OCI-LY1 (cell line): Measurements from ENCODE around the gene VRK1.

ENCODE experiments used
- H2AFZ ChIP-seq: fragments of 200-600 bp; sonication (generic), shearing (Covaris generic); 2 replicates; pipeline ENCODE4 v1.6.0; 2014; ENCODE audit warnings: antibody characterized with exemption, mild to moderate bottlenecking, low read length
- H3F3A ChIP-seq: fragments of 200-600 bp; sonication (generic), shearing (Covaris generic); 2 replicates; pipeline ENCODE4 v1.6.0; 2014; ENCODE audit warnings: mild to moderate bottlenecking, antibody characterized with exemption, low read length, moderate library complexity; ENCODE audit not compliant: insufficient read depth
- H3K27ac ChIP-seq: fragments of 200-600 bp; sonication (generic); 2 replicates; pipeline ENCODE4 v1.5.1; 2014; ENCODE audit warnings: low read length, mixed run types, mild to moderate bottlenecking, low read depth; ENCODE audit not compliant: poor library complexity, severe bottlenecking
- H3K27me3 ChIP-seq: fragments of 200-600 bp; sonication (generic); 2 replicates; pipeline ENCODE4 v1.6.0; 2014; ENCODE audit warnings: antibody characterized with exemption, mild to moderate bottlenecking, low read length, moderate library complexity; ENCODE audit not compliant: insufficient read depth
- H3K36me3 ChIP-seq: fragments of 200-600 bp; sonication (generic); 2 replicates; pipeline ENCODE4 v1.6.1; 2014; ENCODE audit warnings: mild to moderate bottlenecking, antibody characterized with exemption, low read length, moderate library complexity, mixed read lengths; ENCODE audit not compliant: insufficient read depth
- H3K4me1 ChIP-seq: fragments of 200-600 bp; sonication (generic); 2 replicates; pipeline ENCODE4 v1.5.1; 2014; ENCODE audit warnings: mild to moderate bottlenecking, low read length, moderate library complexity; ENCODE audit not compliant: insufficient read depth, severe bottlenecking
- H3K4me2 ChIP-seq: fragments of 200-600 bp; sonication (generic), shearing (Covaris generic); 2 replicates; pipeline ENCODE4 v1.6.1; 2014; ENCODE audit warnings: low read length
- H3K4me3 ChIP-seq: fragments of 200-600 bp; sonication (generic); 2 replicates; pipeline ENCODE4 v1.5.1; 2014; ENCODE audit warnings: low read length, low read depth, mild to moderate bottlenecking, mixed read lengths; ENCODE audit not compliant: poor library complexity, severe bottlenecking
- H3K79me2 ChIP-seq: fragments of 200-600 bp; shearing (Covaris generic); 2 replicates; pipeline ENCODE4 v1.6.1; 2016; ENCODE audit warnings: mixed run types, low read length, mixed read lengths; ENCODE audit not compliant: insufficient read depth
- H3K9ac ChIP-seq: fragments of 200-600 bp; sonication (generic), shearing (Covaris generic); 2 replicates; pipeline ENCODE4 v1.6.1; 2014; ENCODE audit warnings: mild to moderate bottlenecking, low read length, mixed read lengths
- H3K9me2 ChIP-seq: fragments of 200-600 bp; sonication (generic), shearing (Covaris generic); 2 replicates; pipeline ENCODE4 v1.6.1; 2014; ENCODE audit warnings: low read depth, mild to moderate bottlenecking, low read length, mixed read lengths
- H3K9me3 ChIP-seq: fragments of 200-600 bp; shearing (Covaris generic); 2 replicates; pipeline ENCODE4 v1.6.1; 2014; ENCODE audit warnings: low read length, mixed read lengths
- H4K20me1 ChIP-seq: fragments of 200-600 bp; sonication (generic), shearing (Covaris generic); 2 replicates; pipeline ENCODE4 v1.6.0; 2016; ENCODE audit warnings: mild to moderate bottlenecking, low read length; ENCODE audit not compliant: insufficient read depth
- EZH2 ChIP-seq: fragments of 200-600 bp; sonication (generic), shearing (Covaris generic); IDR thresholded peaks from 2 replicates; pipeline ENCODE4 v1.8.0; 2017; ENCODE audit warnings: borderline replicate concordance, mixed run types, mild to moderate bottlenecking, antibody characterized with exemption, low read length, moderate library complexity, mixed read lengths
- TF ChIP-seq, protein P1 (sequence below): fragments of 200-600 bp; sonication (generic), shearing (Covaris generic); IDR thresholded peaks from 2 replicates; pipeline ENCODE4 v1.5.1; 2017; ENCODE audit warnings: mild to moderate bottlenecking, antibody characterized with exemption, low read length, moderate library complexity, mixed read lengths

VRK1 gene

DNA sequence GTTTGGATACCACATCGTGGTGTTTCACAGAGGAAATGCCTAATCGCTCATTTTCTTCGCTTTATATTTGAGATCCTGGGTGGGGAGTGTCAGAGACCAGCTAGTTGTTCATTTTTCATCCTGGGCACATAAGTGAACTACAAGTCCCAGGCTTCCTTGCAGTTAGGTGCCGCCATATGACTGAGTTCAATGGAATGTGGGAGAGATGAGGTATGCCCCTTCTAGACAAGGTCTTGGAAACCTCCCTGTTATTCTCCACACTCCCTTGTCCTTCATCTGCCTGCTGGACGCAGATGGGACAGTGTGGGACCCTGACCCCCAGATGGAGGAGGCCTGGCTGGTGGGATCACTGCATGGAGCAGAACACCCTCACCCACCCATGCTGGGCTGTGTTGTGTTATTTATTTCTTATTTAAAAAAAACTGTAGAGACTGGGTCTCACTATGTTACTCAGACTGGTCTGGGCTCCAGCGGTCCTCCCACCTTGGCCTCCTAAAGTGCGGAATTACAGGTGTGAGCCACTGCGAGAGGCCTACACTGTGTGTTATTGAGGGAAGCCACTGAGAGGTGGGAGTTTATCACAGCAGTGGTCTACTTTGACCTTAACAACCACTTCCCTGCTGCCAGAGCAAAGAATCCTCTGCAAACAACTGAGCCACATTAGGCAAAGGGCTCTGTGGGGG, 42.9 kb upstream of the VRK1 start:
- TF ChIP-seq, protein P1, sequence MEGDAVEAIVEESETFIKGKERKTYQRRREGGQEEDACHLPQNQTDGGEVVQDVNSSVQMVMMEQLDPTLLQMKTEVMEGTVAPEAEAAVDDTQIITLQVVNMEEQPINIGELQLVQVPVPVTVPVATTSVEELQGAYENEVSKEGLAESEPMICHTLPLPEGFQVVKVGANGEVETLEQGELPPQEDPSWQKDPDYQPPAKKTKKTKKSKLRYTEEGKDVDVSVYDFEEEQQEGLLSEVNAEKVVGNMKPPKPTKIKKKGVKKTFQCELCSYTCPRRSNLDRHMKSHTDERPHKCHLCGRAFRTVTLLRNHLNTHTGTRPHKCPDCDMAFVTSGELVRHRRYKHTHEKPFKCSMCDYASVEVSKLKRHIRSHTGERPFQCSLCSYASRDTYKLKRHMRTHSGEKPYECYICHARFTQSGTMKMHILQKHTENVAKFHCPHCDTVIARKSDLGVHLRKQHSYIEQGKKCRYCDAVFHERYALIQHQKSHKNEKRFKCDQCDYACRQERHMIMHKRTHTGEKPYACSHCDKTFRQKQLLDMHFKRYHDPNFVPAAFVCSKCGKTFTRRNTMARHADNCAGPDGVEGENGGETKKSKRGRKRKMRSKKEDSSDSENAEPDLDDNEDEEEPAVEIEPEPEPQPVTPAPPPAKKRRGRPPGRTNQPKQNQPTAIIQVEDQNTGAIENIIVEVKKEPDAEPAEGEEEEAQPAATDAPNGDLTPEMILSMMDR = no peak
- TF ChIP-seq EZH2 = no peak
- Histone ChIP-seq H3F3A (no peaks in the 10 kb centered on the region), H3K9ac (no peak overlapping the region), H3K27ac (no peak overlapping the region), H4K20me1 (no peaks in the 10 kb centered on the region), H3K9me3 (no peaks in the 10 kb centered on the region), H3K79me2 (no peaks in the 10 kb centered on the region), H3K4me1 (no peaks in the 10 kb centered on the region), H3K9me2 (no peaks in the 10 kb centered on the region), H2AFZ (no peak overlapping the region), H3K27me3 (no peaks in the 10 kb centered on the region), H3K36me3 (no peaks in the 10 kb centered on the region), H3K4me3 (no peak overlapping the region), H3K4me2 (no peak overlapping the region)

DNA sequence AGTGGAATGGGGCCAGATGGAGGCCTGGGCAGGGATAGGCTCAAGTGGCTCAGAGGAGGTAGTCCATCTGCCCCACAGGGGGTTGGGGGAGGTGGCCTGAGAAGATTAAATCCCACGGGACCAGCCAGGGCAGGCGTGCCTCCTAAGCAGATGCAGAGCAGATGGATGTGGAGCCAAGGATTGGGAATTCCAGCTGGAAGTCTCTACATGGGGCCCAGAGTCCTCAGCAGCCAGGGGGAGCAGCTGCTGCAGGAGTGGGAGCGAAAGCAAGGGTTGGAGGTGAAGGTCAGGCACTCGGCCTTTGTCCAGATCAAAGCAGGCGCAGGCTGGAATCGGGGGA, 42.4 kb upstream of the VRK1 start:
- Histone ChIP-seq H3K4me3 (no peak overlapping the region), H3K9me2 (no peaks in the 10 kb centered on the region), H3K79me2 (no peaks in the 10 kb centered on the region), H3K36me3 (no peaks in the 10 kb centered on the region), H3K27me3 (no peaks in the 10 kb centered on the region), H3K4me2 (no peak overlapping the region), H2AFZ (no peak overlapping the region), H3K9me3 (no peaks in the 10 kb centered on the region), H4K20me1 (no peaks in the 10 kb centered on the region), H3K27ac (no peak overlapping the region), H3K4me1 (no peaks in the 10 kb centered on the region), H3K9ac (no peak overlapping the region), H3F3A (no peaks in the 10 kb centered on the region)
- TF ChIP-seq EZH2 = no peak
- TF ChIP-seq, protein P1 = no peak

DNA sequence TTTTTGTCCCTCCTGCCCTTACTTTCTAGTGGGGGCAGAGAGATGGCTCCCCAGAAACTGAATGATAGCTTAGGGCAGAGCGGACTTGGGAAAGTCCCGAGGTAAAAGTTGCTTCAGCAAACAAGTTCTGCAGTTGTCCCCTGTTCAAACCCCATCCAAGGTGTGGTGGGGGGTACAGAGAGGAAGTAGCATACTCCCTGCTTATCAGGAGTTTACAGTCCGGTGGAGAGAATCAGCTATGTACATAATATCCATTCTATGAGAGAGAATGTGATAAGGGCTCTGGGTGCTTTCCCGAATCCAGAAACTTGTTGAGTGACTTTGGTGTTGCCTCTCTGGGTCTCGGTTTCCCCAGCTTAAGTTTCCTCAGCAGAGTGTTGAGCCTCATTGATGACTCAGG, 40.4 kb upstream of the VRK1 start:
- no peaks in the 10 kb centered on the region for H3K36me3 ChIP-seq
- no peaks in the 10 kb centered on the region for H3K4me1 ChIP-seq
- TF ChIP-seq, protein P1 = no peak

More for the DNA sequence above, 40.4 kb upstream of the VRK1 start:
- H4K20me1 ChIP-seq = no peaks in the 10 kb centered on the region
- H3K27me3 ChIP-seq = no peaks in the 10 kb centered on the region
- no peaks in the 10 kb centered on the region for H3F3A ChIP-seq
- H3K9me3 ChIP-seq = no peaks in the 10 kb centered on the region
- no peaks in the 10 kb centered on the region for H3K79me2 ChIP-seq
- no peak overlapping the region for H2AFZ ChIP-seq
- H3K27ac ChIP-seq = no peak overlapping the region
- H3K4me3 ChIP-seq = no peak overlapping the region
- H3K9ac ChIP-seq = no peak overlapping the region
- no peak overlapping the region for H3K4me2 ChIP-seq
- no peaks in the 10 kb centered on the region for H3K9me2 ChIP-seq
